ENCODE results near the gene PRELID3B.

The PRELID3B gene

GRCh38 chr20:59042151-59042795, at the start of gene PRELID3B:
Gene PRELID3B, minus strand, starts transcription at chr20:59042786. Its CDS starts 56 bp downstream, at chr20:59042730.
- no peak for DNase-seq

GRCh38 chr20:59087829-59088433, 45.3 kb upstream of the PRELID3B start:
- DNase-seq: peak; percentile 90 to 91

GRCh38 chr20:59086923-59087322, 44.3 kb upstream of the PRELID3B start:
- DNase-seq: no peak

GRCh38 chr20:59084041-59084850, 41.7 kb upstream of the PRELID3B start:
- DNase-seq: no peak

- DNase-seq: no peak
Observed at GRCh38 chr20:59082981-59083380, 40.4 kb upstream of the PRELID3B start.

- DNase-seq: no peak
Observed at GRCh38 chr20:59082077-59082740, 39.6 kb upstream of the PRELID3B start.

GRCh38 chr20:59081036-59081435, 38.5 kb upstream of the PRELID3B start:
- DNase-seq: no peak

- no peak for DNase-seq
Observed at GRCh38 chr20:59078231-59078630, 35.6 kb upstream of the PRELID3B start.

GRCh38 chr20:59077705-59078104, 35.1 kb upstream of the PRELID3B start:
- DNase-seq: no peak

- DNase-seq: peak in 1 of 2 experiments; percentile 32
Observed at GRCh38 chr20:59075934-59076508, 33.4 kb upstream of the PRELID3B start.

GRCh38 chr20:59074456-59074855, 31.9 kb upstream of the PRELID3B start:
- no peak for DNase-seq

GRCh38 chr20:59073582-59073981, 31.0 kb upstream of the PRELID3B start:
- no peak for DNase-seq

GRCh38 chr20:59071216-59071615, 28.6 kb upstream of the PRELID3B start:
- no peak for DNase-seq

GRCh38 chr20:59069026-59069425, 26.4 kb upstream of the PRELID3B start:
- no peak for DNase-seq

- no peak for DNase-seq
Observed at GRCh38 chr20:59068534-59068933, 25.9 kb upstream of the PRELID3B start.

- DNase-seq: no peak
Observed at GRCh38 chr20:59064214-59064722, 21.7 kb upstream of the PRELID3B start.

GRCh38 chr20:59063358-59064213, 21.0 kb upstream of the PRELID3B start:
- no peak for DNase-seq

- DNase-seq: no peak
Observed at GRCh38 chr20:59062081-59062480, 19.5 kb upstream of the PRELID3B start.

- DNase-seq: no peak
Observed at GRCh38 chr20:59055302-59055701, 12.7 kb upstream of the PRELID3B start.

- DNase-seq: no peak
Observed at GRCh38 chr20:59051666-59052185, 9.1 kb upstream of the PRELID3B start.

- DNase-seq: no peak
Observed at GRCh38 chr20:59050437-59050836, 7.9 kb upstream of the PRELID3B start.

- DNase-seq: no peak
Observed at GRCh38 chr20:59048681-59049030, 6.1 kb upstream of the PRELID3B start.
